WTC11 (cell line): ENCODE data around the gene PPP3R1. TPM values are rescaled to one million over a fixed set of nuclear protein-coding genes. Genes with fewer than 3 reads are reported as not detected.

ENCODE experiments used
- ATAC-seq: fragments of 200-7000 bp; cut with Tn5 transposase; 2 replicates; pipeline ENCODE4 v1.10.0; 2021; ENCODE audit warnings: mild to moderate bottlenecking, moderate library complexity
- CTCF ChIA-PET: fragments of 300-600 bp; sonication (Branson Sonifier 250); formaldehyde crosslinking; loops from one replicate; lab custom pipeline; 2021; ENCODE audit warnings: antibody characterized with exemption; lab: Charles Lee
- POLR2A ChIA-PET: fragments of 350-600 bp; sonication (Branson Sonifier 250); formaldehyde crosslinking; loops from one replicate; lab custom pipeline; 2021; ENCODE audit warnings: antibody characterized with exemption; lab: Charles Lee
- DNase-seq: peaks from one replicate; pipeline ENCODE4 v3.0.0; 2021; ENCODE audit warnings: low spot score
- H3K27ac Mint-ChIP-seq: 2 replicates; pipeline ENCODE4 v1.8.0; 2021; ENCODE audit warnings: mixed read lengths
- H3K27me3 Mint-ChIP-seq: 2 replicates; pipeline ENCODE4 v1.8.0; 2021; ENCODE audit warnings: low read depth, mild to moderate bottlenecking, moderate library complexity, mixed read lengths
- H3K36me3 Mint-ChIP-seq: 2 replicates; pipeline ENCODE4 v1.8.0; 2021; ENCODE audit warnings: mixed read lengths
- H3K4me1 Mint-ChIP-seq: 2 replicates; pipeline ENCODE4 v1.8.0; 2022; ENCODE audit warnings: mixed read lengths
- H3K4me3 Mint-ChIP-seq: 2 replicates; pipeline ENCODE4 v1.8.0; 2021; ENCODE audit warnings: mild to moderate bottlenecking, moderate library complexity, mixed read lengths
- H3K9me3 Mint-ChIP-seq: 2 replicates; pipeline ENCODE4 v1.8.0; 2021; ENCODE audit warnings: mixed read lengths
- FOXJ3 ChIP-seq: sonication (generic); formaldehyde crosslinking; IDR thresholded peaks from 2 replicates; pipeline ENCODE4 v1.9.0; 2021; ENCODE audit warnings: missing genetic modification reagents, mild to moderate bottlenecking, borderline replicate concordance
- NFE2L1 ChIP-seq: sonication (generic); formaldehyde crosslinking; IDR thresholded peaks from 2 replicates; pipeline ENCODE4 v1.8.1; 2023; ENCODE audit warnings: missing genetic modification reagents
- NR2C2 ChIP-seq: sonication (generic); formaldehyde crosslinking; IDR thresholded peaks from 2 replicates; pipeline ENCODE4 v1.8.0; 2022; ENCODE audit warnings: mild to moderate bottlenecking, missing genetic modification reagents
- NR3C1 ChIP-seq: sonication (generic); formaldehyde crosslinking; conservative IDR thresholded peaks from 2 replicates; pipeline ENCODE4 v1.8.1; 2023; ENCODE audit warnings: low read depth, mild to moderate bottlenecking, missing genetic modification reagents
- RELA ChIP-seq: sonication (generic); formaldehyde crosslinking; IDR thresholded peaks from 2 replicates; pipeline ENCODE4 v1.8.1; 2022; ENCODE audit warnings: missing genetic modification reagents, mild to moderate bottlenecking, borderline replicate concordance
- TCF7 ChIP-seq: sonication (generic); formaldehyde crosslinking; IDR thresholded peaks from 2 replicates; pipeline ENCODE4 v1.8.0; 2022; ENCODE audit warnings: mild to moderate bottlenecking, low read depth, missing genetic modification reagents, moderate library complexity
- ZNF263 ChIP-seq: sonication (generic); formaldehyde crosslinking; IDR thresholded peaks from 2 replicates; pipeline ENCODE4 v1.8.1; 2022; ENCODE audit warnings: low read depth, mild to moderate bottlenecking, moderate library complexity, missing genetic modification reagents
- ZNF416 ChIP-seq: fragments of 250-450 bp; sonication (Bioruptor Pico); IDR thresholded peaks from 2 replicates; pipeline ENCODE4 v1.9.0; 2021; ENCODE audit warnings: mild to moderate bottlenecking, inconsistent platforms
- ZNF423 ChIP-seq: fragments of 250-450 bp; sonication (Bioruptor Pico); IDR thresholded peaks from 2 replicates; pipeline ENCODE4 v2.1.2; 2022; ENCODE audit warnings: mild to moderate bottlenecking, moderate library complexity
- total RNA-seq: library from RNA; stranded (reverse); gene quantifications from 3 replicates; pipeline ENCODE4 v1.2.3, GENCODE V29; 2021
- TF ChIP-seq, protein P1 (sequence below): fragments of 250-450 bp; sonication (Bioruptor Pico); conservative IDR thresholded peaks from 2 replicates; pipeline ENCODE4 v1.9.0; 2021; ENCODE audit warnings: mild to moderate bottlenecking
- TF ChIP-seq, protein P2 (sequence below): fragments of 200-600 bp; IDR thresholded peaks from 2 replicates; pipeline ENCODE4 v1.8.0; 2022; ENCODE audit warnings: antibody characterized with exemption
- TF ChIP-seq, protein P3 (sequence below): sonication (generic); formaldehyde crosslinking; IDR thresholded peaks from 2 replicates; pipeline ENCODE4 v1.8.1; 2023; ENCODE audit warnings: mild to moderate bottlenecking, missing genetic modification reagents, moderate library complexity
- TF ChIP-seq, protein P4 (sequence below): fragments of 250-450 bp; sonication (Bioruptor Pico); IDR thresholded peaks from 2 replicates; pipeline ENCODE4 v1.9.0; 2021; ENCODE audit warnings: moderate library complexity, mild to moderate bottlenecking, inconsistent platforms, borderline replicate concordance
- TF ChIP-seq, protein P5 (sequence below): sonication (generic); formaldehyde crosslinking; conservative IDR thresholded peaks from 2 replicates; pipeline ENCODE4 v1.8.1; 2022; ENCODE audit warnings: mild to moderate bottlenecking, missing genetic modification reagents
- TF ChIP-seq, protein P6 (sequence below): sonication (generic); formaldehyde crosslinking; IDR thresholded peaks from 2 replicates; pipeline ENCODE4 v1.8.1; 2022; ENCODE audit warnings: low read depth, mild to moderate bottlenecking, moderate library complexity, missing genetic modification reagents, borderline replicate concordance
- TF ChIP-seq, protein P7 (sequence below): sonication (generic); formaldehyde crosslinking; IDR thresholded peaks from 2 replicates; pipeline ENCODE4 v1.8.1; 2022; ENCODE audit warnings: low read depth, missing genetic modification reagents, borderline replicate concordance
- TF ChIP-seq, protein P8 (sequence below): sonication (generic); formaldehyde crosslinking; IDR thresholded peaks from 2 replicates; pipeline ENCODE4 v1.8.0; 2022; ENCODE audit warnings: mild to moderate bottlenecking, missing genetic modification reagents
- TF ChIP-seq, protein P9 (sequence below): sonication (generic); formaldehyde crosslinking; IDR thresholded peaks from 2 replicates; pipeline ENCODE4 v1.8.0; 2022; ENCODE audit warnings: mild to moderate bottlenecking, missing genetic modification reagents
- TF ChIP-seq, protein P10 (sequence below): sonication (generic); formaldehyde crosslinking; IDR thresholded peaks from 2 replicates; pipeline ENCODE4 v1.8.0; 2023; ENCODE audit warnings: missing genetic modification reagents, mild to moderate bottlenecking, borderline replicate concordance

PPP3R1 gene
- total RNA-seq, 1 experiment from 2014 or later: 61.4 TPM

DNA sequence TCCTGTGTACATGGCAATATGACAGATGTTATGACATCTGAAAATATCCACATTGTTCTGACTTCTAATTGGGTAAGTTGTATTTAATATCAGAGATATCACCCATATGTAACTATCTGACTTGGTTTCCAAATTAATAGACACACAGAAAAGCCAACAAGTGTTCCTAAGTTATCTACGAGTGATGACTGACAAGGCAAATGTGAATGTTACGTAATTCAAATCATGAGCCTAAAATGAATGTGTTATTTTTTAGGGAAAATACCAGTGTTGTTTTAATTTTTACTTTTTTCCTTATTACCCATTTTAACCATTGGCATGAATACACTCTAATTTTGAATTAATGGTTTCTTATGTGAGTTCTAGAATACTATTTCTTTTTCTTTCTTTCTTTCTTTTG lies 110.5 kb downstream of the PPP3R1 start (continued):
- TF ChIP-seq, protein P1, sequence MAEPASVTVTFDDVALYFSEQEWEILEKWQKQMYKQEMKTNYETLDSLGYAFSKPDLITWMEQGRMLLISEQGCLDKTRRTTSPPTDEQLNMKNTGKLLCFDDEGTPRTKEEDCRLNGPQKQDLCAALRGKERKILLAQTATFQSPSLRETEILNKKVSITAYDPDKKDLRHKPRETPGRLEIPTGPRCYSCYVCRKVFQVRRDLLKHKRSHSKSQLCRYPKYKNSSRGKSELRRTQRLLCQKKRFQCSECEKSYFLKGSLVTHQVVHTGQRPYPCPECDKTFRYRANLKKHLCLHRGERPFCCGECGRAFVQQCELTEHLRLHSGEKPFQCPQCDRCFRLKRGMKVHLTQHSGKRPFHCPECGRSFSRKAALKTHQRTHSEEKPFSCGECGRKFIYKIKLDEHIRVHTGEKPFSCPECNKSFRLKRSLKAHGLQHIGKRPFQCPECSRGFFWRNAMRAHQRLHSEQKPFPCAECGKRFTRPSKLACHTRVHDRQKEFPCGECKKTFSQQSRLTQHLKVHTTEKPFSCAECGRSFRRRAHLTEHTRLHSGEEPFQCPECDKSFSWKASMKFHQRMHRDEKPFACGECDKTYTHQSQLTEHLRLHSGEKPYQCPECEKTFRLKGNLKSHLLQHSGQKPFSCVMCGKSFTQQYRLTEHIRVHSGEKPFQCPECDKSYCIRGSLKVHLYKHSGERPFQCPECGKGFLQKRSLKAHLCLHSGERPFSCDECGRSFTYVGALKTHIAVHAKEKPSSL: no peak
- TF ChIP-seq, protein P2, sequence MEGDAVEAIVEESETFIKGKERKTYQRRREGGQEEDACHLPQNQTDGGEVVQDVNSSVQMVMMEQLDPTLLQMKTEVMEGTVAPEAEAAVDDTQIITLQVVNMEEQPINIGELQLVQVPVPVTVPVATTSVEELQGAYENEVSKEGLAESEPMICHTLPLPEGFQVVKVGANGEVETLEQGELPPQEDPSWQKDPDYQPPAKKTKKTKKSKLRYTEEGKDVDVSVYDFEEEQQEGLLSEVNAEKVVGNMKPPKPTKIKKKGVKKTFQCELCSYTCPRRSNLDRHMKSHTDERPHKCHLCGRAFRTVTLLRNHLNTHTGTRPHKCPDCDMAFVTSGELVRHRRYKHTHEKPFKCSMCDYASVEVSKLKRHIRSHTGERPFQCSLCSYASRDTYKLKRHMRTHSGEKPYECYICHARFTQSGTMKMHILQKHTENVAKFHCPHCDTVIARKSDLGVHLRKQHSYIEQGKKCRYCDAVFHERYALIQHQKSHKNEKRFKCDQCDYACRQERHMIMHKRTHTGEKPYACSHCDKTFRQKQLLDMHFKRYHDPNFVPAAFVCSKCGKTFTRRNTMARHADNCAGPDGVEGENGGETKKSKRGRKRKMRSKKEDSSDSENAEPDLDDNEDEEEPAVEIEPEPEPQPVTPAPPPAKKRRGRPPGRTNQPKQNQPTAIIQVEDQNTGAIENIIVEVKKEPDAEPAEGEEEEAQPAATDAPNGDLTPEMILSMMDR: no peak
- TF ChIP-seq RELA (CRISPR knock-in tag) (no peak), NR2C2 (CRISPR knock-in tag) (no peak), NR3C1 (CRISPR knock-in tag) (no peak)
- TF ChIP-seq, protein P3, sequence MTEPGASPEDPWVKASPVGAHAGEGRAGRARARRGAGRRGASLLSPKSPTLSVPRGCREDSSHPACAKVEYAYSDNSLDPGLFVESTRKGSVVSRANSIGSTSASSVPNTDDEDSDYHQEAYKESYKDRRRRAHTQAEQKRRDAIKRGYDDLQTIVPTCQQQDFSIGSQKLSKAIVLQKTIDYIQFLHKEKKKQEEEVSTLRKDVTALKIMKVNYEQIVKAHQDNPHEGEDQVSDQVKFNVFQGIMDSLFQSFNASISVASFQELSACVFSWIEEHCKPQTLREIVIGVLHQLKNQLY (CRISPR knock-in tag): no peak
- TF ChIP-seq, protein P4, sequence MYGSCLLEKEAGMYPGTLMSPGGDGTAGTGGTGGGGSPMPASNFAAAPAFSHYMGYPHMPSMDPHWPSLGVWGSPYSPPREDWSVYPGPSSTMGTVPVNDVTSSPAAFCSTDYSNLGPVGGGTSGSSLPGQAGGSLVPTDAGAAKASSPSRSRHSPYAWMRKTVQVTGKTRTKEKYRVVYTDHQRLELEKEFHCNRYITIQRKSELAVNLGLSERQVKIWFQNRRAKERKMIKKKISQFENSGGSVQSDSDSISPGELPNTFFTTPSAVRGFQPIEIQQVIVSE (CRISPR knock-in tag): no peak
- TF ChIP-seq, protein P5, sequence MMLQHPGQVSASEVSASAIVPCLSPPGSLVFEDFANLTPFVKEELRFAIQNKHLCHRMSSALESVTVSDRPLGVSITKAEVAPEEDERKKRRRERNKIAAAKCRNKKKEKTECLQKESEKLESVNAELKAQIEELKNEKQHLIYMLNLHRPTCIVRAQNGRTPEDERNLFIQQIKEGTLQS (CRISPR knock-in tag): no peak

DNA sequence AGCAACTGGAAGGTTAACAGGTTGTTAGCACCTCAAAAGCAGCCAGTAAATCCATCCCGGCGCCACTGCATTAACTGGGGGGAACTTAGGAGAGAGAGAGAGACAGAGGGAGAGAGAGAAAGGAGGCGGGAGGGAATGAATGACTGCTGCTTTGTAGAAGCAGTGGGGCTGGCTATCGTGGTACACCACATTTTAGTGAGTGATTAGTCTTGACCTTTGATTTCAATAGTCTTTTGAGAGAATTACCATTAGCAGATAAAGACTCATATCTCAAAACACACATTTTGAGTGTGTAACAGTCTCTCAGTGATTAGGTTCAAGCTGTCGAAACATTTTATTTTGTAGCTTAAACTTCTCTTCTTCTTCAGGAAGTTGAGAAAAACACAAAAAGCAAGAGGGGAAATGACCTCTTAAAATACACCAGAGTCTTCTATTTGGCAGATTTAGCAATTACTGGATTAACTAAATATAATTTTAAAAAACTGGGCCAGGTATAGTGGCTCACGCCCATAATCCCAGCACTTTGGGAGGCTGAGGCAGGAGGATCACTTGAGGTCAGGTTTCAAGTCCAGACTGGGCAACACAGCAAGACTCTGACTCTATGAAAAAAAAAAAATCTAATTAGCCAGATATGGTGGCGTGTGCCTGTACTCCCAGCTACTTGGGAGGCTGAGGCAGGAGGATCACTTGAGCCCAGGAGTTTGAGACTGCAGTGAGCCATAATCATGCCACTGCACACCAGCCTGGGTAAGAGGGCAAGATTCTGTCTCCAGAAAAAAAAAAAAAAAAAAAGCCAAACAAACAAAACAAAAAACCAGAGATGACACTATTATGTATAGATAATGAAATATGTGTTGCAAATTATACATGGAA lies 116.6 kb downstream of the PPP3R1 start:
- ATAC-seq (no peak), DNase-seq (no peak)
- Mint-ChIP-seq H3K27me3 (no peaks in the 10 kb centered on the region), H3K4me3 (no peak overlapping the region), H3K27ac (no peak overlapping the region), H3K4me1 (no peaks in the 10 kb centered on the region), H3K9me3 (no peaks in the 10 kb centered on the region), H3K36me3 (peaks cover 10% of the 10 kb centered on the region; the same call in 1 of the 2 replicates)
- CTCF ChIA-PET: interaction anchor here (0.7 to 2.6 kb wide), 2 partner anchors 13 to 33 kb away, joined by 5 to 17 read pairs; no protein-coding TSS in a partner anchor
- POLR2A ChIA-PET: no interaction called here
- TF ChIP-seq ZNF263 (CRISPR knock-in tag) (no peak), TCF7 (no peak), ZNF423 (CRISPR knock-in tag) (no peak), ZNF416 (CRISPR knock-in tag) (no peak), FOXJ3 (CRISPR knock-in tag) (no peak), NFE2L1 (no peak)
- TF ChIP-seq, protein P6, sequence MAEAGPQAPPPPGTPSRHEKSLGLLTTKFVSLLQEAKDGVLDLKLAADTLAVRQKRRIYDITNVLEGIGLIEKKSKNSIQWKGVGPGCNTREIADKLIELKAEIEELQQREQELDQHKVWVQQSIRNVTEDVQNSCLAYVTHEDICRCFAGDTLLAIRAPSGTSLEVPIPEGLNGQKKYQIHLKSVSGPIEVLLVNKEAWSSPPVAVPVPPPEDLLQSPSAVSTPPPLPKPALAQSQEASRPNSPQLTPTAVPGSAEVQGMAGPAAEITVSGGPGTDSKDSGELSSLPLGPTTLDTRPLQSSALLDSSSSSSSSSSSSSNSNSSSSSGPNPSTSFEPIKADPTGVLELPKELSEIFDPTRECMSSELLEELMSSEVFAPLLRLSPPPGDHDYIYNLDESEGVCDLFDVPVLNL (CRISPR knock-in tag): no peak
- TF ChIP-seq, protein P7, sequence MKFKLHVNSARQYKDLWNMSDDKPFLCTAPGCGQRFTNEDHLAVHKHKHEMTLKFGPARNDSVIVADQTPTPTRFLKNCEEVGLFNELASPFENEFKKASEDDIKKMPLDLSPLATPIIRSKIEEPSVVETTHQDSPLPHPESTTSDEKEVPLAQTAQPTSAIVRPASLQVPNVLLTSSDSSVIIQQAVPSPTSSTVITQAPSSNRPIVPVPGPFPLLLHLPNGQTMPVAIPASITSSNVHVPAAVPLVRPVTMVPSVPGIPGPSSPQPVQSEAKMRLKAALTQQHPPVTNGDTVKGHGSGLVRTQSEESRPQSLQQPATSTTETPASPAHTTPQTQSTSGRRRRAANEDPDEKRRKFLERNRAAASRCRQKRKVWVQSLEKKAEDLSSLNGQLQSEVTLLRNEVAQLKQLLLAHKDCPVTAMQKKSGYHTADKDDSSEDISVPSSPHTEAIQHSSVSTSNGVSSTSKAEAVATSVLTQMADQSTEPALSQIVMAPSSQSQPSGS (CRISPR knock-in tag): no peak
- TF ChIP-seq, protein P8, sequence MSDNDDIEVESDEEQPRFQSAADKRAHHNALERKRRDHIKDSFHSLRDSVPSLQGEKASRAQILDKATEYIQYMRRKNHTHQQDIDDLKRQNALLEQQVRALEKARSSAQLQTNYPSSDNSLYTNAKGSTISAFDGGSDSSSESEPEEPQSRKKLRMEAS (CRISPR knock-in tag): no peak
- TF ChIP-seq, protein P9, sequence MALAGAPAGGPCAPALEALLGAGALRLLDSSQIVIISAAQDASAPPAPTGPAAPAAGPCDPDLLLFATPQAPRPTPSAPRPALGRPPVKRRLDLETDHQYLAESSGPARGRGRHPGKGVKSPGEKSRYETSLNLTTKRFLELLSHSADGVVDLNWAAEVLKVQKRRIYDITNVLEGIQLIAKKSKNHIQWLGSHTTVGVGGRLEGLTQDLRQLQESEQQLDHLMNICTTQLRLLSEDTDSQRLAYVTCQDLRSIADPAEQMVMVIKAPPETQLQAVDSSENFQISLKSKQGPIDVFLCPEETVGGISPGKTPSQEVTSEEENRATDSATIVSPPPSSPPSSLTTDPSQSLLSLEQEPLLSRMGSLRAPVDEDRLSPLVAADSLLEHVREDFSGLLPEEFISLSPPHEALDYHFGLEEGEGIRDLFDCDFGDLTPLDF (CRISPR knock-in tag): no peak
- TF ChIP-seq, protein P10, sequence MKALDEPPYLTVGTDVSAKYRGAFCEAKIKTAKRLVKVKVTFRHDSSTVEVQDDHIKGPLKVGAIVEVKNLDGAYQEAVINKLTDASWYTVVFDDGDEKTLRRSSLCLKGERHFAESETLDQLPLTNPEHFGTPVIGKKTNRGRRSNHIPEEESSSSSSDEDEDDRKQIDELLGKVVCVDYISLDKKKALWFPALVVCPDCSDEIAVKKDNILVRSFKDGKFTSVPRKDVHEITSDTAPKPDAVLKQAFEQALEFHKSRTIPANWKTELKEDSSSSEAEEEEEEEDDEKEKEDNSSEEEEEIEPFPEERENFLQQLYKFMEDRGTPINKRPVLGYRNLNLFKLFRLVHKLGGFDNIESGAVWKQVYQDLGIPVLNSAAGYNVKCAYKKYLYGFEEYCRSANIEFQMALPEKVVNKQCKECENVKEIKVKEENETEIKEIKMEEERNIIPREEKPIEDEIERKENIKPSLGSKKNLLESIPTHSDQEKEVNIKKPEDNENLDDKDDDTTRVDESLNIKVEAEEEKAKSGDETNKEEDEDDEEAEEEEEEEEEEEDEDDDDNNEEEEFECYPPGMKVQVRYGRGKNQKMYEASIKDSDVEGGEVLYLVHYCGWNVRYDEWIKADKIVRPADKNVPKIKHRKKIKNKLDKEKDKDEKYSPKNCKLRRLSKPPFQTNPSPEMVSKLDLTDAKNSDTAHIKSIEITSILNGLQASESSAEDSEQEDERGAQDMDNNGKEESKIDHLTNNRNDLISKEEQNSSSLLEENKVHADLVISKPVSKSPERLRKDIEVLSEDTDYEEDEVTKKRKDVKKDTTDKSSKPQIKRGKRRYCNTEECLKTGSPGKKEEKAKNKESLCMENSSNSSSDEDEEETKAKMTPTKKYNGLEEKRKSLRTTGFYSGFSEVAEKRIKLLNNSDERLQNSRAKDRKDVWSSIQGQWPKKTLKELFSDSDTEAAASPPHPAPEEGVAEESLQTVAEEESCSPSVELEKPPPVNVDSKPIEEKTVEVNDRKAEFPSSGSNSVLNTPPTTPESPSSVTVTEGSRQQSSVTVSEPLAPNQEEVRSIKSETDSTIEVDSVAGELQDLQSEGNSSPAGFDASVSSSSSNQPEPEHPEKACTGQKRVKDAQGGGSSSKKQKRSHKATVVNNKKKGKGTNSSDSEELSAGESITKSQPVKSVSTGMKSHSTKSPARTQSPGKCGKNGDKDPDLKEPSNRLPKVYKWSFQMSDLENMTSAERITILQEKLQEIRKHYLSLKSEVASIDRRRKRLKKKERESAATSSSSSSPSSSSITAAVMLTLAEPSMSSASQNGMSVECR (CRISPR knock-in tag): no peak
